HG03565 (cell line): ENCODE data around the gene TFEB.

Experiments
- ATAC-seq: cut with Tn5 transposase; IDR thresholded peaks from one replicate; pipeline ENCODE4 v1.9.1; 2021; ENCODE audit warnings: mild to moderate bottlenecking, moderate library complexity; ENCODE audit not compliant: unreplicated experiment

Gene TFEB

DNA sequence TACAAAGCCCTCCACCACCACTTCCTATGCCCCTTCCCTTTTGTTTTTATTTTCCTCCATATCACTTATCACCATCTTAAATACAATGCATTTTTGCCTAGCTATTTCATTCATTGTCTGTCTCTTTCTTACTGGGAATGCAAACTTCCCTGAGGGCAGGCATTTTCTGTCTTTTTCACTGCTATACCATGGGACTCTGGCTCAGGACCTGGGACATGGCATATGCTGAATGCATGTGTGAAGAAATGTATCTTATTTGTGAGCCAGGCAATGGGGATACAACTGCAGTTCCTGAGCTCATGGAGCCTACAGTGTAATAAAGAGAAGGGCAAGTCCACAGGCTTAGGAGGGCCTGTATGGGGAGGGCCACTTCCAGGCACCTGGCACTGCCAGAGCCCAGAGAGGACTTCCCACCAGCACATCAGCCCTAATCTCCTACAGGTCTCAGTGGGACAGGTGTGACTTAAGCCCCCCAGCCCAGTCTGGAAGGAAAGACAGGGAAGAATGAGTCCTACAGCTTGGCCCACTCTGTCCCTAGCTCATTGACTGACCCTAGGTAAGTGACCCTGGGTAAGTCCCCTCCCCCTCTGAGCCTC is 43.2 kb downstream of the TFEB start:
- ATAC-seq, result no peak

DNA sequence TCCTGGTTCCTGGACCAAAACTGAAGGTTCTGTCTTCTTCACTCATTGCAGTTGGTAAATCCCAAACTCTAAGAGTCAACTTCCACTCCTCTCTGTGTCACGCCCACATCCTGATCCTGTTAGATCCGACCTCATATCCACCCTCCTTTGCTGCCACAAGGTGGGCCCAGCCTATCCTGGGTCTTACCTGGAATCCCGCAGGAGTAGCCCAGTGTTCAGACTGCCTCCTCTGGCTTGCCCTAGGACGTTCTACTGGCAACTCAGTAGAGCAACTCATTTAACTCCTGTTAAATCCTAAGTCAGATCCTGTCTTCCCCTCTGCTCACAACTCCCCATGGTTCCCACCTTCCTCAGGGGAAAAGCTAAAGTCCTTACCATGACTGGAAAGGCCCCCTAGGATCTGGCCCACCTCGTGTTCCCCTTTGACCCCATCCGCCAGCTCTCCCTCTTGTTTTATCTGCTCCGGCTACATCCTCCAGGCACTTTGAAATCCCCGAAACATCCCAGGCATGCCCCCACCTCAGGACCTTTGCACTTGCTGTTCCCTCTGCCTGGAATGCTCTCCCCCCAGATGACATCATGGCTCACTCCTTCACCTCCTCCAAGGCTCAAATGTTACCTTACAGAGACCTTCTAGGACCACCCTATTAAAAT is 43.9 kb downstream of the TFEB start:
- no peak for ATAC-seq

DNA sequence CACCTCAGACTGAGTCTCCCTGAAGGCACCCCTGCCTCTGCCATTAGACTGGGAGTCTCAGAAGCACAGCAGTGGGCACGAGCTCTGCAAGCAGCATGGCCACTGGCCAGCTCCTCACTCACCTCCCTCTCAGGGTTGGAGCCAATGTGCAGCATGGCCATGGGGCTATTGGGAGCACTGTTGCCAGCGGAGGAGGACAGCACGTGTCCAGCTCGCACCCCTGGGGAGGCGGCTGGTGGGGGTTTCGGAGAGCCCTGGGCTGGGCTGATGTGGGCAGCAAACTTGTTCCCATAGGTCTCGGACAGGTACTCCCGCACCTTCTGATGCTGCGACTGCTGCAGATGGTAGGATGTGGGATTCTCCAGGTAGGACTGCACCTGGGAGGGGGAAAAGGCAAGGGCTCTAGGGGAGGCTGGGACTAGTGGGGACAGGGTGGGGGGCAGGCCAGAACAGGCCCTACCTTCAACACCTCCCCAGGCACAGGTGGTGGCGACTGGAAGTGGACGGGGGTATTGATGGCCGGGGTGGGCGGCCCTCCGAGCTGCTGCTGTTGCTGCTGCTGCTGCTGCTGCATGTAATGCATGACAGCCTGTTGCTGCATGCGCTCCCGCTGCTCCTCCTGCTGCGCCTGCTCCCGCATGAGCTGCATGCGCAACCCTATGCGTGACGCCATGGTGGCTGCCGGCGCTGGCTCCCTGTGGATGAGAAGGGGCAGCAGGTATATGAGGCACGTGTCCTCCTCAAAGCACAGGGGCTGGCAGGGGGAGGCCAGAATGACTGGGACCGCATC is 44.7 kb downstream of the TFEB start:
- no peak for ATAC-seq

DNA sequence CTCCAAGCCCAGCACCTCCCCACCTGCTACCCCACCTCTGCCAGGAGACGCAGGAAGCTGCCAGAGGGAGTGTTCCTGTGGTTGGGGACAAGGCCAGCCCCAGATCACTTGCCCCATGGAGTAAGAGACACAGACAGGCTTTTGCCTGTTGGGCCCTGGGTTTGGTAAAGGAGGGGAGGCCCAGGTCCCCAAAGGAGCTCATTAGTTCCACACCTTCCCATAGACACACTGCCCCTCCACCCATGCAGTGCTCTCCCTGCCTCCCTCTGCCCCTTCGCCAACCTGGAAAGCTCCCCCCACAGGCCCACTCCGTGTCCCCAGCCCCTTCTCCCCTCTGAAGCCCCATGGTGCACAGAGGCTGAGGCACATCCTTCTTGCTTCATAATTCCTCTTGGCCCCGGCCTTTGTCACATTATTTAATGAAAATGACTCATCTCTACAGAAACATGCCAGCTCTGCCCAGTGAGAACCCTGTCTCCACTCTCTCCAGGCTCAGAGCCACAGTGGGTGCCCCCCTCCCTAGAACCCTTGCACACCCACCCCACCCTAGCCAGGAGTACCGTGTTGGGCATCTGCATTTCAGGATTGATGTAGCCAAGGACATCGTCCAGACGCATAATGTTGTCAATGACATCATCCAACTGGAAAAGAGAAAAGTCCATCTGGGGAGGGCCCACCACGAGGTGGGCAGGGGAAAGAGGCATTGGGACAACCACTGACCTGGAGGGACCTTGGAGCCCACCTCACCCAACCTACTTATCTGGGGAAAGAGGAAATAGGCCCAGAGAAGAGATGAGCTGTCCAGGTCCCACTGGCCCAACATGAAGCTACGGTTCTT is 46.0 kb downstream of the TFEB start:
- no peak for ATAC-seq

DNA sequence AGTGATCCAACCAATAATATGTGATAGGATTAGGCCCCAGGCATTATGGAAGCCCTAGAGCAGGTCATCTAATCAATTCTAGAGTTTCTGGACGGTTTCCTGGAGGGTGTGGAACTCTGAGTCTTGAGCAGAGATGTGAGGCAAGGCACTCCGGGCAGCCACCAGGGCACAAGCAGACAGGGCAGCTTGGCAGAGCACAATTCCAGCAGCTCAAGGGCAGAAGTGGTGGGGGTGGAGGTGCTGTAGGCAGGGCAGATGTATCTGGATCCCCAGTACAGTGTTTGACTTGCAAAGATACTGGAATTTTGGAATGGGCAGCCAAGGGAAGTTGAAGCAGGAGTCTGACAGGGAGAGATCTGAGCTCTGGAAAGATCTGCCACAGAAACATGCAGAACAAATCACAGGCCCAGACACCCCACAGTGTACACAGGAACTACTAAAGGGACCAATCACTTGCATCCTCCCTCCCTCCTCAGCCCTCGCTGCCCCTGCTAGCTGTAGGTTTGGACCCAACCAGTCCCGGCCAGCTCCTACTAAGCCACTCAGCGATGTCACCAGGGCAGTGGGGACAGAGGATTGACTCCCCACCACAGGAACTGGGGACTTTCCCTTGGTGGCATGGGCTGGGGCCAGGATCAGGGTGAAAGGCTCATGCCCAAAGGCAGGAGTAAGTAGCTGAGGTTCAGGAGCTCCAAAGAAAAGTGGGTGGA is 47.0 kb downstream of the TFEB start:
- ATAC-seq, result no peak

DNA sequence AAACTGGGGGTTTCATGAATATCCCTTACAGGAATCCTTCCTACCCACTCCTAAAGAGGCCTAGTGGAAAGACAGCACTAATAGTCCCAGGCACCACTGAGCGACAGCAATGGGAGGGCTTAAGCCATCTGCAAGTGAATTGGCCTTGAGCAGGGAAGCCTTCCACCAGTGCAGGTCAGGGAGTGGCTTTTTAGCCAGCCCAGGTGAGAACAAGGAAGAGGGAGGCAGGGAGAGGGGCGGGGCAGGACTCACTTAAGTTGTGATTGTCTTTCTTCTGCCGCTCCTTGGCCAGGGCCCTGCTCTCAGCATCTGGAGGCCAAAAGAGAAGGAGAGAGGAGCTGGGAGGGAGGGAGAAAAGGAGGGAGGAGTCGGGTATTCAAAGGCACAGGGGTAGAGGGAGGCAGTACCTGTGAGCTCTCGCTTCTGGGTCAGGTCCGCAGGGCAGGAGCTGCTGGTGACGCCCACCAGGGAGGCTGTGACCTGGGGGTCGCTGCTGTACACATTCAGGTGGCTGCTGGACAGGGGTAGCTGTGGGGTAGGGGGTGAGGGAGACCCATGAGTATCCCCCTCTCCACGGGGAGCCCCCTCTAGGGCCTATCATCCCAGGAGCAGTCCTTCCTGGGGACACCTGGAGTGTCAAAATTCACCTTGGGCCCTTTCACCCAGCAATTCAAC is 47.8 kb downstream of the TFEB start:
- no peak for ATAC-seq

DNA sequence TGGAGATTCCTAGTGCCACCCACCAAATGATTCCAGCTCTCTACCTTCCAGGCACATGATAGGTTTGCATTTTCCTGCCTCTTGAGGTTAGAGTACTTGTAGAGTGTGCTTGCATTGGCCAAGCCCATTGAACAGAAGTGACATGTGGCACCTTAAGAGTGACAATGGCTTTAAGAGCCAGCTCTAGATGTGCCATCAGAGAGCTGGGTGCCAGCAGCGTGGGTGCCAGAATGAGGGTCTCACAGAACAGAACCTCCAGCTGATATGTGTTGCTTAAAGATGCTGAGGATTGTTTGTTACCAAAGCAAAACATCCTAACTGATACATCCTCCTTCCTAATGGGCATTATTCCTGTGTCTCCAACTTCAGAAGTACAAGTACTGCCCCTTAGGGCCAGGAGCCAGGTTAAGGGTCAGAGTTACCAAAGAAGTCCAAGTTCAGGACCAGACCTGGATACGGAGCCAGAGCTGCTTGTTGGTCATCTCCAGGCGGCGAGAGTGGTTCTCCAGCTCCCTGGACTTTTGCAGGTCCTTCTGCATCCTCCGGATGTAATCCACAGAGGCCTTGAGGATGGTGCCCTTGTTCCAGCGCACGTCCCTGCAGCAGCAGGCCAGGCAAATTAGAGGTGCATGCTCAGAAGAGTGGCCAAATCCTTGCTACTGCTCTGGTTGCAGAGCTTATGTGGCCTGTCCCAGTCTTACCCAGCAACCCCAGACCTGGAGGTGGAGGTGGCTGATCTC is 49.6 kb downstream of the TFEB start:
- ATAC-seq, result no peak

DNA sequence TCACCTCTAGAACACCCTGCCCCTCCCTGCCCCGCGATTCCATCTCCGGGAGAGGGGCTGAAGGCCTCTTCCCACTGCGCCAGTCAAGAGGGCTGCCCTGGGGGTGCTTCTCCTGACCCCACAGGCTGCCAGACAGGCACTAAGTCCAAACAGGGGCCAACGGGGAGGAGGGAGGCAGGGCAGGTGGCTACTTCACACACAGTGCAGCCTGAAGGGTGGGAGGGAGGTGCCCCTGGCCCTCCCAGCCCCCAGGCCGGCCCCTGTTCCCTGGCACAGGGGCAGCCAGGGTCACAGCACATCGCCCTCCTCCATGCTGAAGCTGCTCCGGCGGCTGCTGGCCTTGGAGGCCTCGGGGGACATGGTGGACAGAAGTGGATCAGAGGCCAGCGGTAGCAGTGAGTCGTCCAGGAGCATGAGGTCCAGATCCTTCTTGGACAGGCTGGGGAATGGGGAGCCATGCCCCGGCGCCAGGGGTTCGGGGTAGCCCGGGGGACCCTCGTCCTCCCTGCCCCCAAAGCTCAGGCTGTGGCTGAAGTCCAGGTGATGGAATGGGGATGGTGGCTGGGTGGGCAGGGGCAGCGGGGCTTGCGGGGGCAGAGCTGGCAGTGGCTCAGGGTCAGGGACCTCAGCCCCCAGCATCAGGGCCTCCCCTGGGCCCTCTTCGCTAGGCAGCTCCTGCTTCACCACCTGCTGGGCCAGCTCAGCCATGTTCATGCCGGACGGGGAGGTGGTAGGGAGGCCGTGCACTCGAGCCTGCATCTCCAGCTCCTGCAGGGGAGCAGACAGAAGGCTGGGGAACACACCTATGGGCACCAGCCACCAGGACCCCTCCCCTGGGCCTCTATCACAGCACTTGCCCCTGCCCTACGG is 50.9 kb downstream of the TFEB start:
- no peak for ATAC-seq

DNA sequence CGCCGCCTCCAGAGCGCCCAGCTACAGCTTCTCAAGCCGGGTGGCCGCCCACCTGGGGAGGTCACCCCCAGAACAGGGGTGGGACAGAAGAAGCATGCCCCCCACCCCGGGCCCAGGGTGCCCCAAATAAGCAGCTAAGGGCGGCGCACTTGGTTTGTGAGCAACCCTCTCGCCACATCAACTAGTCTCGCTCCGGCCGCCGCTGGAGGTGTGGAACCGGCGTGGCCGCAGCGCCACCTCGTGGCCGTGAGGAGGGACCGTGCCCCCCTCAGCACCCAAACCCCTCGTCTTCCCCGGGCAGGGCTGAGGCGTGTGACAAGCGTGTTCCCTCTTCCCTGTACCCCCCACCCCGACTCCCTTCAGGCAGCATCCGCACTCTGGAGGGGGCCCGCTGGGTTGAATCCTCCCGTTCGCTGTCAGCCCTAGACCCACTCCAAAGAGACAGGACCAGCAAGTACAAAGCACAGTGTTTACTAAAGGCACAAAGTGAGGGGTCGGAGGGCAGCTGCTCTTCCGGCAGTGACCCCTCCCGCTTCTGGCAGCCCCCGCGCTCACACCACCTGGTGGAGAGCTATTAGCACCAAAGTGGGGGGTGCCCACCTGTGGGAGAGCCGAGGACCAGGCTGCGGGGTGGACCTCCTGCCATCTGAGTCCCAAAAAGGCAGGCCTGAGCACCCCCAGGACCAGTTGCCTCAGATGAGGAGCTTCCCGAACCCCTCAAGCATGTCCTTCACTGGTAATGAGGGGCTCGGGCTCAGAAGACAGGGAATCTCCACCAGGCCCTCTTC is 51.7 kb downstream of the TFEB start:
- ATAC-seq, result no peak

DNA sequence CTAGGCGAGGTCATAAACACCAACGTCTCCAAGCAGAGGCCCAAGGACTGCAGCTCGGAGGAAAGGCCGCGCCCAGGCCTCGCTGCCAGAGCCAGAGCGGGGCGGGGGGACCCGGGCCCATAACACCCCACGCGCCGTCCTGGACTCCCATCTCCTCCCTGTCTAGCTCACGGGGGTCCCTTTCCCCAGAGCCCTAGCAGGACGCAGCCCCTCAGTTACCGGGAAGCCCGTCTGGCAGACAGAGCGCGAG is 52.2 kb downstream of the TFEB start:
- no peak for ATAC-seq

DNA sequence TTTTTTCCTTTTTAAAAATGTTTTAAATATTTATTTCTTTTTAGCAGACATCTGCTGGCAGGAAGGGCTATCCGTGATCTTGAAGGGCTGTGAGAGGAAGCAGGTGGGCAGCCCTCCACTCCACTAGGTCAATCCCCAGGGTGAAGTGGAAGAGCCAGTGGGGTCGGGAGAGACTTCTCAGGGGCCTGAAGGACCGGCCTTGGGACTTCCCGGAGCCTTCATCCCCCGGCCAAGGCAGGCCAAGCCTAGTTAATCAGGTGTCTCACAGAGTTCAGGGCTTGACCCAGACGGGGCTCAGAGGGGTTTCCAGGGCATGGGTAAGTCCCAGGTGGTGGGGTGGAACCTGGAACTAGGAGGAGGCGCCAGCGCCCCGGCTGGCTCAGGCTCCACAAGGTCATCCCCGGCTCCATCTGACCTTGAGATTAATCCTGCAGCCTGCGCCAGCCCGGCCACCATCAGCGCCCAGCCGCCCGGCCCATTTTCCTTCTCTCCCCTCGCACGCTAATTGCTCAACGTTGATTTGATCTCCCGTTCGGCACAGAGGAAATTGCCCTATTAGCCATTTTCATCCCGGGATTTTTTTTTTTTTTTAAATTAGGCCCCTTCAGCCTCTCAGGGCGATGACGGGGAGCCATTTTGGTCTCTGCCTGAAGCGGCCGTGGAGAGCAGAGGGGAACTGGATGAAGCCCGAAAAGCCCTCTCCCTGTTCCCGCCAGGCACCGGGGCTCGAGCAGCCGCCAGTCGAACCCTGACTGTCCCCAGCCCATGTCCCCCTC is 52.7 kb downstream of the TFEB start:
- ATAC-seq, result no peak

DNA sequence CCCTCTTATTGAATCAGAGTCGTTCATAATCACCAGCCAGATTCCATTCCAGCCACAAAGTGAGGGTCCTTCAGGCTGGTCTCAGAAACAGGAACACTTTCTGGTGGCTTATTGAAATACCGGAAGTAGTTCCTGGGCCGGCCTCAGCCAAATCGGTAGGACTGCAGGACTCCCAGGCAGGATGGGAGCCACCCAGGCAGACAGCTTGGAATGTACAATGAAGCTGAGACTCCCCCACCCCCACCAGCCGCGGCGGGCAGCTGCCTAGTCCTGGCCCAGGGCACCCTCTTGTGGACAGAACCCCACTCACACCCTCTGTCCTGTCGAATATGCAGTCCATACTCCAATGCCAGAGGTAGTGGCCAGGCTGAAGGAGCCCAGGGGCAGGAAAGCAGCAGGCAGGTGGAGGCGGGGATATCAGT is 53.3 kb downstream of the TFEB start:
- ATAC-seq, result no peak

DNA sequence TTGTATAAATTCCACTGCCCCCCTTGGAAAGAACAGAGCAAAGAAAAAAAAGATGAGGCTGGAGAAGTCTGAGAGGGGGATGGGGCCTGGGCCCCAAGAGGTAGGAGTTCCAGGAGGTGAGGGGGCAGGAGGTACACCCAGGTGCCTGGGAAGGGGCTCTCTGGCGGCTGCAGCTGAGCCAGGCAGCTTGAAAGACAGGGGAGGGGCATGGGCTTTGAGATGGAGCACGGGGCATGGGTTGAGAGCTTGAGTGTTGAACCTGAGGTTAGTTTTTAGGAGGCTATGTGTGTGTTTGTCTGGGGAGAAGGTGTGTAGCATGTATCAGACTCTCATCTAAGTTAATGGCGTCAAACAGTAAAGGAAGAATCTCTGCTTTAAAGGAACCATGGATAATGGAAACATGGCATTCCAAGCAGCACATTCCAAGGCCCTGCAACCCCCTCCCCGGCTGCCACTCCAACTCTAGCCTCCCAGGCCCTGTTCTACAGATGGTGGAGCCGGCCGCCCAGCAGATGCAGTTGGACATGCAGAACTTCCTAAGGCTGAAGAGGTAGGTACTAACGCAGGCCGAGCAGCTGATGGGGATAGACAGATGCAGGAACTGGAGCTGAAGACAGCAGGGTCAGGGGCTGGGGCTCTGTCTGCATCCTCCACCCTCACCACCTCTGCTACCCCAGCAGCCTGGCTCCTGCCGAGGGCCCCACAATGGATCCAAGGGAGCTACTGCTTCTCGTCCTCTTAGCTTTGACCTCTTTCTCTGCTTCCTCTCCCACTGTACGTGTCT is 55.0 kb downstream of the TFEB start:
- ATAC-seq, result no peak

DNA sequence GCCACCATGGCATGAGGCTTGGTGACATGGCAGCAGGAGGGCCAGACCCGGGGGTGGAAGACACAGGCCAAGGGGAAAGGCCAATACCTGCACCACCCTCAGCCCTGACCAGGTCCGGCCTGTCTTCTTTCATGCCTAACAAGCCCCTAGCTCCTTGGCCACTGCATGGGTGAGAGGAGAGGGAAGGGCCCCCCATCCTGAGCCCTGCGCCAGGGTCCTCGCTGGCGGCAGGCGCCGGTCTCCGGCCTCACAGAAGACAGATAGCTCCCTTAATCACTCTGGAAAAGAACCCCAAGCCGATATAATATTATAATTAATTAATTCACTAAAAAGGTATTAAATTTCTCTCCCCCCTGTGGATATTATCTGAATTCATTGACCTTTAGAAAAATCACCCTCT is 55.7 kb downstream of the TFEB start:
- ATAC-seq, result no peak

DNA sequence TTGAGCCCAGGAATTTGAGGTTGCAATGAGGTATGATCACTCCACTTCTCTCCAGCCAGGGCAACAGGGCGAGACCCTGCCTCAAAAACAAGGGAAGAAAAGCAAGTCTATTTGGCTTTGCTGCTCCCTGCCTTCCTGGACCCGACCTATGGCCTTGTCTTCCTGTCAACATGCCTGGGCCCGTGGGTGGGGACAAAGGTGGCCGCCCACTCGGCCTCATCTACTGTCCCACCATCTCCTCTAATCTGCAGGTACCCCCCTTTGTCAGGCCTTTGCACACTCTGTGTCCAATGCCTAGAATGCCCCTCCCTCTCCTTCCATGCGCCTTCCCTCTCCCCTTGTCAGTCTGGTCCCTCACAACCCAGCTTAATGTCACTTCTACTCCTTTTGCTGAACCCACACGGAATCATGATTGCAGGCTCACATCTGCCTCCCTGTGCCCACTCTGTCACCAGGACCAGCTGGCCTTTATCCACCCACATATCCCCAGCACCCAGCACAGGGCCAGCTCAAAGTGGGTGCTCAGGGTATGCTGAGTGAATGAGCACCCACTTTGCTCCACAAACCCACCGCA is 56.8 kb downstream of the TFEB start:
- ATAC-seq, result no peak
